Lower lobe of right lung (tissue), 2 donors: ENCODE measurements around the gene STIL. TPM values are rescaled to one million over a fixed set of nuclear protein-coding genes. Genes with fewer than 3 reads are reported as not detected.

ENCODE experiments used
- ATAC-seq, 2 donors: fragments of 200-7000 bp; cut with Tn5 transposase; one replicate each; pipeline ENCODE4 v1.9.1; 2020 to 2022; ENCODE audit warnings: mild to moderate bottlenecking in 2 of 2, moderate library complexity in 2 of 2
- DNase-seq: peaks from one replicate; pipeline ENCODE4 v3.0.0-alpha.2; 2020
- H3K27ac ChIP-seq: fragments of 200-600 bp; one replicate; pipeline ENCODE4 v1.8.0; 2022
- H3K27me3 ChIP-seq: fragments of 200-600 bp; one replicate; pipeline ENCODE4 v1.8.0; 2022; ENCODE audit warnings: low read depth
- H3K36me3 ChIP-seq: fragments of 200-600 bp; one replicate; pipeline ENCODE4 v1.8.0; 2022; ENCODE audit warnings: mild to moderate bottlenecking
- H3K4me1 ChIP-seq: fragments of 200-600 bp; one replicate; pipeline ENCODE4 v1.8.0; 2022
- H3K4me3 ChIP-seq: fragments of 200-600 bp; one replicate; pipeline ENCODE4 v1.8.0; 2022; ENCODE audit warnings: mild to moderate bottlenecking
- H3K9me3 ChIP-seq: fragments of 200-600 bp; one replicate; pipeline ENCODE4 v1.8.0; 2022
- CTCF ChIP-seq: fragments of 200-600 bp; IDR thresholded peaks from one replicate; pipeline ENCODE4 v1.8.0; 2022; ENCODE audit warnings: antibody characterized with exemption, mild to moderate bottlenecking
- intact Hi-C: fragments of 100-400 bp; cut with DNase I; formaldehyde crosslinking; loops from one replicate; pipeline ENCODE4 v1.11.0; 2022
- total RNA-seq: library from RNA; stranded (reverse); fragmentation: NEBNext Ultra II Directional; extraction: Animal tissue kit (Norgen Biotek cat#: 25700); gene quantifications from one replicate; pipeline ENCODE4 v1.2.1, GENCODE V29; 2021
- donor health status: DM: no; HTN: yes; CAD: no; lungs with severe emphysema.

Gene STIL
- total RNA-seq, 1 donor from 2014 or later = 1.6 TPM

GRCh38 chr1:47223921-47224675 lies 89.8 kb downstream of the STIL start:
- Histone ChIP-seq H3K9me3 (no peaks in the 10 kb centered on the region), H3K27ac (no peak overlapping the region), H3K4me1 (peaks cover 32% of the 10 kb centered on the region), H3K27me3 (peaks cover 77% of the 10 kb centered on the region), H3K36me3 (no peaks in the 10 kb centered on the region), H3K4me3 (no peak overlapping the region)
- ATAC-seq (no peak), DNase-seq (no peak)
- TF ChIP-seq CTCF = no peak
- intact Hi-C loops = no loop called here

GRCh38 chr1:47223174-47223920 lies 90.6 kb downstream of the STIL start:
- H3K4me3 ChIP-seq = no peak overlapping the region
- no peak overlapping the region for H3K27ac ChIP-seq
- H3K27me3 ChIP-seq = peaks cover 70% of the 10 kb centered on the region
- ATAC-seq (no peak), DNase-seq (no peak)
- no peaks in the 10 kb centered on the region for H3K36me3 ChIP-seq
- no peak for TF ChIP-seq CTCF
- peaks cover 32% of the 10 kb centered on the region for H3K4me1 ChIP-seq
- H3K9me3 ChIP-seq = no peaks in the 10 kb centered on the region
- intact Hi-C loops = no loop called here

GRCh38 chr1:47222476-47222875 lies 91.5 kb downstream of the STIL start:
- DNase-seq (no peak), ATAC-seq (no peak)
- H3K4me3 ChIP-seq = no peak overlapping the region
- H3K4me1 ChIP-seq = peaks cover 27% of the 10 kb centered on the region
- no peaks in the 10 kb centered on the region for H3K36me3 ChIP-seq
- H3K27ac ChIP-seq = no peak overlapping the region
- intact Hi-C loops = no loop called here
- H3K9me3 ChIP-seq = no peaks in the 10 kb centered on the region
- H3K27me3 ChIP-seq = peaks cover 61% of the 10 kb centered on the region
- no peak for TF ChIP-seq CTCF

GRCh38 chr1:47219590-47220220 lies 94.2 kb downstream of the STIL start:
- intact Hi-C loops = no loop called here
- Histone ChIP-seq H3K9me3 (no peaks in the 10 kb centered on the region), H3K27me3 (peaks cover 33% of the 10 kb centered on the region), H3K4me3 (no peak overlapping the region), H3K4me1 (peaks cover 2% of the 10 kb centered on the region), H3K36me3 (no peaks in the 10 kb centered on the region), H3K27ac (no peak overlapping the region)
- DNase-seq (no peak), ATAC-seq (no peak)
- no peak for TF ChIP-seq CTCF

- Histone ChIP-seq H3K4me3 (no peak overlapping the region), H3K4me1 (no peaks in the 10 kb centered on the region), H3K36me3 (no peaks in the 10 kb centered on the region), H3K27me3 (peaks cover 27% of the 10 kb centered on the region), H3K27ac (no peak overlapping the region), H3K9me3 (no peaks in the 10 kb centered on the region)
- ATAC-seq (no peak), DNase-seq (no peak)
- TF ChIP-seq CTCF = no peak
- intact Hi-C loops = no loop called here
Observed at GRCh38 chr1:47219001-47219400, 94.9 kb downstream of the STIL start.
